Neuronal stem cell (in vitro differentiated cells): ENCODE measurements around the gene LCP2.

Experiments
- DNase-seq: peaks from one replicate; pipeline ENCODE4 v3.0.0-alpha.2; 2013; ENCODE audit warnings: low spot score
- H2AFZ ChIP-seq: one replicate; pipeline ENCODE4 v1.6.1; 2013; ENCODE audit warnings: mild to moderate bottlenecking, low read length, inconsistent platforms
- H2AK5ac ChIP-seq: 2 replicates; pipeline ENCODE4 v1.6.1; 2013; ENCODE audit warnings: low read depth, mild to moderate bottlenecking, inconsistent platforms, low read length, moderate library complexity, mixed read lengths
- H2BK120ac ChIP-seq: 2 replicates; pipeline ENCODE4 v1.6.1; 2013; ENCODE audit warnings: low read depth, mild to moderate bottlenecking, inconsistent platforms, low read length, moderate library complexity, mixed read lengths
- H2BK12ac ChIP-seq: one replicate; pipeline ENCODE4 v1.6.1; 2013; ENCODE audit warnings: low read length, inconsistent platforms
- H2BK15ac ChIP-seq: 2 replicates; pipeline ENCODE4 v1.6.1; 2013; ENCODE audit warnings: mild to moderate bottlenecking, low read length, inconsistent platforms, mixed read lengths
- H2BK5ac ChIP-seq: one replicate; pipeline ENCODE4 v1.6.1; 2013; ENCODE audit warnings: inconsistent platforms, mild to moderate bottlenecking, low read length, moderate library complexity
- H3K14ac ChIP-seq: one replicate; pipeline ENCODE4 v1.6.1; 2013; ENCODE audit warnings: low read length, inconsistent platforms
- H3K18ac ChIP-seq: 2 replicates; pipeline ENCODE4 v1.6.1; 2013; ENCODE audit warnings: low read length, inconsistent platforms
- H3K23ac ChIP-seq: 2 replicates; pipeline ENCODE4 v1.6.1; 2013; ENCODE audit warnings: low read depth, mild to moderate bottlenecking, mixed read lengths, low read length, inconsistent platforms; ENCODE audit not compliant: poor library complexity
- H3K27ac ChIP-seq: replicated peaks from 3 replicates; pipeline ENCODE4 v1.5.1; 2013; ENCODE audit warnings: low read length, inconsistent platforms
- H3K27me3 ChIP-seq, 3 experiments: 2 replicates each; pipeline ENCODE4 v1.6.1; 2013; ENCODE audit warnings: low read length in 3 of 3, mild to moderate bottlenecking in 2 of 3, inconsistent platforms in 1 of 3, low read depth in 1 of 3, mixed read lengths in 1 of 3, moderate library complexity in 1 of 3; ENCODE audit not compliant: control insufficient read depth in 3 of 3, insufficient read depth in 3 of 3
- H3K36me3 ChIP-seq, 2 donors: replicated peaks in 1 of 2; 2 replicates each; pipeline ENCODE4 v1.6.1; 2013; ENCODE audit warnings: low read length in 2 of 2; ENCODE audit not compliant: control insufficient read depth in 2 of 2, insufficient read depth in 2 of 2
- H3K4ac ChIP-seq: 2 replicates; pipeline ENCODE4 v1.6.1; 2013; ENCODE audit warnings: inconsistent platforms, mild to moderate bottlenecking, low read length, moderate library complexity
- H3K4me1 ChIP-seq, 2 donors: 1 replicate in 1 of 2; 2 replicates in 1 of 2; pipeline ENCODE4 v1.6.1; 2013; ENCODE audit warnings: low read length in 2 of 2, low read depth in 1 of 2; ENCODE audit not compliant: control insufficient read depth in 2 of 2, insufficient read depth in 1 of 2
- H3K4me2 ChIP-seq: one replicate; pipeline ENCODE4 v1.6.1; 2013; ENCODE audit warnings: mild to moderate bottlenecking, low read length, inconsistent platforms; ENCODE audit not compliant: insufficient read depth, poor library complexity, severe bottlenecking
- H3K4me3 ChIP-seq, 2 donors: 2 replicates each; pipeline ENCODE4 v1.5.1; 2013; ENCODE audit warnings: low read length in 2 of 2, mild to moderate bottlenecking in 2 of 2, inconsistent platforms in 1 of 2, moderate library complexity in 1 of 2
- H3K79me1 ChIP-seq: one replicate; pipeline ENCODE4 v1.6.1; 2013; ENCODE audit warnings: low read depth, mild to moderate bottlenecking, inconsistent platforms, low read length, moderate library complexity
- H3K9ac ChIP-seq: one replicate; pipeline ENCODE4 v1.6.1; 2013; ENCODE audit warnings: mild to moderate bottlenecking, low read depth, low read length, inconsistent platforms; ENCODE audit not compliant: poor library complexity
- H3K9me3 ChIP-seq, 2 donors: replicated peaks in 1 of 2; 2 replicates each; pipeline versions ENCODE3 to v1.6.1; 2013; ENCODE audit warnings: low read length in 2 of 2, mild to moderate bottlenecking in 2 of 2, inconsistent platforms in 1 of 2, low read depth in 1 of 2, mixed read lengths in 1 of 2, moderate library complexity in 1 of 2; ENCODE audit not compliant: control insufficient read depth in 2 of 2, insufficient read depth in 1 of 2
- H4K8ac ChIP-seq: one replicate; pipeline ENCODE4 v1.6.1; 2013; ENCODE audit warnings: low read depth, mild to moderate bottlenecking, inconsistent platforms, low read length, moderate library complexity
- H4K91ac ChIP-seq: one replicate; pipeline ENCODE4 v1.6.1; 2013; ENCODE audit warnings: low read length, low read depth, mild to moderate bottlenecking, inconsistent platforms; ENCODE audit not compliant: poor library complexity
- WGBS, 2 donors: extraction: QIAGEN DNeasy Blood & Tissue Kit; methylation state at CpG; one replicate each; pipeline ENCODE4 v1.1.7; 2013; ENCODE audit warnings: missing lambda C conversion rate in 2 of 2, mixed read lengths in 1 of 2; ENCODE audit not compliant: insufficient read length in 2 of 2, insufficient replicate concordance in 1 of 2; ENCODE audit errors: extremely low coverage in 2 of 2; 5-methylcytosine and 5-hydroxymethylcytosine counted together

Gene LCP2

DNA sequence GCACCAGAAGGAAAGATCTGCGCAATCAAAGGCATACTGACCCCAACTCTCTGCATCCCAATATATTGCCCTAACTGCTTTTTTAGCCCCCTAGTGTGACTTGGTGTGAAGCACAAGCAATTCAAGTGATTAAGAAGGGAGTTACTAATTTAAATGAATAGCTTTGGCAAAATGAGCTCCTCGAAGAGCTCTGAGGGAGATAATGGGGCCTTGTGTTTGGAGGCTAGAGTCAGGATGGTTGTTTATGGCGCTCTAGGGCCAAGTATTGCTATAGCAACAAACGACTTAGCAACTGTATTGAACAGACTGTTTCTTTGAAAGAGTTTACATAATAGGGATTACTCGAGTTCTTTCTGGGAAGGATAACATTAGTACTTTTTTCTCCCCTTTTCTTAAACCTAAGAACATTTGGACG lies 76.2 kb downstream of the LCP2 start:
- Histone ChIP-seq H2BK120ac (no peak overlapping the region), H2BK5ac (no peak overlapping the region), H3K18ac (no peak overlapping the region), H3K4me1 (peaks cover 0 to 18% of the 10 kb centered on the region in 2 donors), H3K4me3 (no peak overlapping the region), H3K9me3 (no peaks in the 10 kb centered on the region), H3K14ac (no peak overlapping the region), H3K27me3 (no peaks in the 10 kb centered on the region), H4K91ac (no peak overlapping the region), H3K9ac (no peak overlapping the region), H2BK12ac (no peak overlapping the region), H3K23ac (no peak overlapping the region), H4K8ac (no peak overlapping the region), H3K27ac (peak overlapping the region; percentile 81), H3K79me1 (no peaks in the 10 kb centered on the region), H2AFZ (no peak overlapping the region), H3K4ac (no peak overlapping the region), H3K4me2 (no peak overlapping the region), H2BK15ac (no peak overlapping the region), H2AK5ac (no peak overlapping the region), H3K36me3 (no peaks in the 10 kb centered on the region)
- no CpG with 5 or more reads among the region's 6 CpGs for WGBS, 2 donors
- DNase-seq: peak; percentile 82

DNA sequence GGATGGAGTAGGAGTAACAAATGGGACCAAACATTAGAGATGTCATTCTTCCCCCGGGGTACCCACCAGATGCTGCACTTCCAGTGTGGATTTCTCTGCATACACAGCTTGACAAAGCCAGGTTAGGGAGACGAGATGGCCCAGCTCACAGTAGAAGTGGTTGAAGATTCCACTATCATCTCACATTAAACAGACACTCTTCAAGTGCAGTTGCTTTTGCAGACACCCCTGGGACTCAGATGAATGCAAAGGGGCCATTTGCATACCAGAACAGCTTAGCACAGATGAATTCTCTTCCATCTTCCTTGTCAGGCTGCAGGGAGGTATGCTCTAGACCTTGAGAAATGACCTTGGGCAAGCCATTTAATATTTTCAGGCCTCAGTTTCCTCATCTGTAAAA lies 77.4 kb downstream of the LCP2 start:
- Histone ChIP-seq H2BK12ac (no peak overlapping the region), H3K4me1 (peaks cover 0 to 18% of the 10 kb centered on the region in 2 donors), H2AFZ (no peak overlapping the region), H3K4ac (no peak overlapping the region), H3K27me3 (no peaks in the 10 kb centered on the region), H3K23ac (no peak overlapping the region), H3K27ac (no peak overlapping the region), H3K4me2 (no peak overlapping the region), H2BK120ac (no peak overlapping the region), H3K18ac (no peak overlapping the region), H2AK5ac (peak overlapping the region; percentile 5), H3K4me3 (no peak overlapping the region), H4K91ac (no peak overlapping the region), H3K9me3 (no peaks in the 10 kb centered on the region), H3K14ac (no peak overlapping the region), H3K36me3 (no peaks in the 10 kb centered on the region), H2BK15ac (no peak overlapping the region), H2BK5ac (no peak overlapping the region), H4K8ac (no peak overlapping the region), H3K79me1 (no peaks in the 10 kb centered on the region), H3K9ac (no peak overlapping the region)
- no peak for DNase-seq
- no CpG with 5 or more reads among the region's 2 CpGs for WGBS, 2 donors

DNA sequence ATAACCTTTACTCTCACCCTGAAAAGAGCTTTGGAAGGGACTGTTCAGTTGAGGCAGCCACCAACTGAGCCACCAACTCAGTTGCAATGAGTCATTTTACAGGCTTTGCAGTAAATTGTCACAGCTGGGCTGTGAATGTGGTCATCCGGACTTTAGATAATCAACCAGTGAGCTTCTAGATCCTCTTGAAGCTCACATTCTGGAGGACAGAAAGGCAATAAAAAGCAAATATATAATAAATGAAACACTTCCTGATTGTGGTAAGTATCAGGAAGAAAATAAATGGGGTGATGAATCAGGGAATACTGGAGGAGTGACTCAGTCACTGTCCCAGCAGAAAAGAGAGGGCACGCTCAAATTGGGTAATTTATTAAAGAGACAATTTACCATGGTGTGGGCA lies 78.0 kb downstream of the LCP2 start:
- Histone ChIP-seq H3K4me3 (no peak overlapping the region), H3K27ac (no peak overlapping the region), H3K36me3 (no peaks in the 10 kb centered on the region), H3K4ac (no peak overlapping the region), H3K14ac (no peak overlapping the region), H3K4me2 (no peak overlapping the region), H2BK12ac (no peak overlapping the region), H2BK5ac (no peak overlapping the region), H2AFZ (no peak overlapping the region), H3K18ac (no peak overlapping the region), H3K4me1 (peaks cover 0 to 18% of the 10 kb centered on the region in 2 donors), H2BK120ac (no peak overlapping the region), H3K79me1 (no peaks in the 10 kb centered on the region), H3K23ac (no peak overlapping the region), H2BK15ac (no peak overlapping the region), H2AK5ac (no peak overlapping the region), H3K9ac (no peak overlapping the region), H3K9me3 (no peaks in the 10 kb centered on the region), H4K8ac (no peak overlapping the region), H4K91ac (no peak overlapping the region), H3K27me3 (no peaks in the 10 kb centered on the region)
- no peak for DNase-seq
- no CpG with 5 or more reads among the region's 2 CpGs for WGBS, 2 donors

DNA sequence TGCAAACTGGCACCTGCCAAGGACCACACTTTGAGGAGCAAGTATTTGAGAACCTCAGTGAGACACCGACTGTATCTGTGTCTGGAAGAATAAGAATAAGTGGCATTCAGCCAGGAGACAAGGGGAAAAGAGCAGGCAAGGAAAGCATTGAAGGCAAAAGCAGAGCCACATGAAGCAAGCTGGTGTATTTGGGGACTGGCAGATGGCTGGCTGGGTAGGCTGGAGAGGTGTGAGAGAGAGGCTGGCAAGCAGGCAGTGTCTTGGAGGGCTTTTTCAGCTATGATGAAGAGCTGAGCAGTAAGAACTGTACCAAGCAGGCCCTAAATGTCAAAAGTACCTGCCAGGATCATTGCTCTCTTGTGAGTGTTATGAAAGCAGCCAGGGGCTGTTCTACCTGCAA lies 78.9 kb downstream of the LCP2 start:
- H2BK5ac ChIP-seq: no peak overlapping the region
- no peaks in the 10 kb centered on the region for H3K36me3 ChIP-seq
- H3K18ac ChIP-seq: peak overlapping the region; percentile 30
- WGBS, 2 donors: no CpG with 5 or more reads among the region's 1 CpG
- DNase-seq: no peak
- no peak overlapping the region for H2AK5ac ChIP-seq
- H3K27me3 ChIP-seq: no peaks in the 10 kb centered on the region
- no peak overlapping the region for H3K27ac ChIP-seq
- no peak overlapping the region for H4K91ac ChIP-seq
- no peak overlapping the region for H3K4ac ChIP-seq
- H3K23ac ChIP-seq: no peak overlapping the region
- no peak overlapping the region for H2BK15ac ChIP-seq
- no peak overlapping the region for H2AFZ ChIP-seq
- H3K4me2 ChIP-seq: no peak overlapping the region
- no peaks in the 10 kb centered on the region for H3K9me3 ChIP-seq
- no peaks in the 10 kb centered on the region for H3K79me1 ChIP-seq
- no peak overlapping the region for H3K4me3 ChIP-seq
- no peak overlapping the region for H4K8ac ChIP-seq
- peaks cover 0 to 18% of the 10 kb centered on the region in 2 donors for H3K4me1 ChIP-seq
- no peak overlapping the region for H2BK120ac ChIP-seq
- no peak overlapping the region for H2BK12ac ChIP-seq
- no peak overlapping the region for H3K14ac ChIP-seq
- no peak overlapping the region for H3K9ac ChIP-seq
